G401.6 (cell line): ENCODE measurements around the gene GPR183.
"Not testable (repeated sequence)": the region's sequence is repeated elsewhere in the genome, so short reads cannot be mapped to it uniquely, and the experiment has no call there.

Source experiments
- FAIRE-seq: peaks from 2 replicates; lab custom pipeline; 2012; peaks lifted over from hg19 to GRCh38; lab: Jason Lieb, UNC

The GPR183 gene

GRCh38 chr13:99267927-99268326, 39.3 kb downstream of the GPR183 start:
- FAIRE-seq = no peak

GRCh38 chr13:99266827-99267226, 40.4 kb downstream of the GPR183 start:
- no peak for FAIRE-seq

GRCh38 chr13:99265821-99266426, 41.3 kb downstream of the GPR183 start:
- FAIRE-seq = peak; percentile 96

GRCh38 chr13:99265162-99265800, 41.9 kb downstream of the GPR183 start:
- no peak for FAIRE-seq

GRCh38 chr13:99264051-99264450, 43.1 kb downstream of the GPR183 start:
- FAIRE-seq = no peak

- no peak for FAIRE-seq
These were observed 43.9 kb downstream of the GPR183 start for GRCh38 chr13:99263126-99263785.

- no peak for FAIRE-seq
These were observed 46.1 kb downstream of the GPR183 start for GRCh38 chr13:99261059-99261458.

GRCh38 chr13:99260216-99260615, 47.0 kb downstream of the GPR183 start:
- no peak for FAIRE-seq

GRCh38 chr13:99258946-99259345, 48.3 kb downstream of the GPR183 start:
- FAIRE-seq = no peak

GRCh38 chr13:99258210-99258860, 48.9 kb downstream of the GPR183 start, which contains the start of gene GPR18:
GPR18 (minus strand) TSS chr13:99258379; CDS start chr13:99255872, 2,507 bp downstream.
- FAIRE-seq = no peak

- FAIRE-seq = no peak
These were observed 49.9 kb downstream of the GPR183 start for GRCh38 chr13:99257291-99257690.

- no peak for FAIRE-seq
These were observed 50.5 kb downstream of the GPR183 start for GRCh38 chr13:99256709-99257108.

GRCh38 chr13:99256283-99256682, 50.9 kb downstream of the GPR183 start:
- no peak for FAIRE-seq

- no peak for FAIRE-seq
These were observed 51.9 kb downstream of the GPR183 start for GRCh38 chr13:99255271-99255670.

GRCh38 chr13:99254830-99255229, 52.4 kb downstream of the GPR183 start:
- no peak for FAIRE-seq

- no peak for FAIRE-seq
These were observed 55.3 kb downstream of the GPR183 start for GRCh38 chr13:99251921-99252320.

GRCh38 chr13:99250982-99251825, 56.0 kb downstream of the GPR183 start:
- FAIRE-seq = no peak

GRCh38 chr13:99249606-99250005, 57.6 kb downstream of the GPR183 start:
- FAIRE-seq = not testable (repeated sequence)

- FAIRE-seq = not testable (repeated sequence)
These were observed 58.0 kb downstream of the GPR183 start for GRCh38 chr13:99249178-99249577.

- FAIRE-seq = no peak
These were observed 61.1 kb downstream of the GPR183 start for GRCh38 chr13:99246100-99246499.
